Ureter (tissue), 1 donor: ENCODE measurements around the gene PARN. TPM values are rescaled to one million over a fixed set of nuclear protein-coding genes. Genes with fewer than 3 reads are reported as not detected.

Experiments
- DNase-seq: peaks from one replicate; pipeline ENCODE4 v3.0.0-alpha.2; 2020; ENCODE audit warnings: low spot score
- total RNA-seq: library from RNA; stranded (reverse); gene quantifications from one replicate; pipeline ENCODE4 v1.2.4, GENCODE V29; 2023
- donor health status: DM: yes; HTN: yes; CAD: no.

The PARN gene
- total RNA-seq, 1 donor from 2014 or later: 53.9 TPM

- no peak for DNase-seq
These were observed 130.9 kb downstream of the PARN start for GRCh38 chr16:14499110-14499509.

DNA sequence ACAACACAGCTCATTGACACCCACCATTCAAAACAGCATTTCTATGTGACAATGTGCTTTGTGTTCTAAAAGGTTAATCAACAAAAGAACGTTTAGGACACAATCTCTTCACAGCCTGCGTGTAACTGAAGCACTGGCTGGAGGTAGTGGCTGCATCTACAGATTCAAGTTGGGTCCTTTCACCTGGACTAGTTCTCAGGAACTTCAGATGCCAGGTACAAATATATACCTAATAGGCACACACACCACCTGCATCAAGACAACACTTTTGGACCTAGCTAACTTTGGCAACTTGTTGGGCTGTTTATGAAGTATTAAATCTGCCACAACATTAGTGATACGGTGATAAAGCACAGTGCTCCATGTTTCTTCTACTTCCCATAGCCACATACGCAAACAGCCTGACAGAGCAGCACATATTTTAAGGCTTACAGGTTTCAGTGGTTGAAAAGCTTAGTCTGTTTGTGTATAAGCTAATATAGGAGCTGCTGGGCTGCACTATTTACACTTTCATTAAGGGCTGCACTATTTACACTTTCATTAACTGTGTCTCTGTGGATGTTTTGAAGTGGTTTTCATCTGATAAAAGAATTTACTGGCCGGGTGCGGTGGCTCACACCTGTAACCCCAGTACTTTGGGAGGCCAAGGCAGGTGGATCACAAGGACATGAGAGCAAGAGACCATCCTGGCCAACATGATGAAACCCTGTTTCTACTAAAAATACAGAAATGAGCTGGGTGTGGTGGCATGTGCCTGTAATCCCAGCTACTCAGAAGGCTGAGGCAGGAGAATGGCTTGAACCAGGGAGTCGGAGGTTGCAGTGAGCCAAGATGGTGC lies 132.6 kb downstream of the PARN start:
- no peak for DNase-seq

DNA sequence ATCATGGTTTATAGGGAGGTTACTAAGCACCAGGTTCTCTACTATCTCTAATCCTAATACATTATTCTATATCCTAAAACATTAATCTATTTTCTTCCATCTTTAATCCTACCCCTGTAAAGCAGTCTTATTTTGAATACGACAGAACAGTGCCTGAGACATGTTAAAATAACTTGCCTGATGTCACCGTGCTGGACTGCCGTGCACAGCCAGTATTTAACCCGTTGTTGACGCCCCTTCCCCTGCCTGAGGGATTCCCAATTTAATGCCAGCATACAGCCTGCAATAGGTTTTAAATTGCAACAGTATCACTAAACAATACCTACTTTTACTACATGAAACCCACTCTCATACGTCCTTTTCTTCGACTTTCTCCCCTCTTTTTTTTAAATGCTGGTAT lies 133.3 kb downstream of the PARN start:
- DNase-seq: no peak

DNA sequence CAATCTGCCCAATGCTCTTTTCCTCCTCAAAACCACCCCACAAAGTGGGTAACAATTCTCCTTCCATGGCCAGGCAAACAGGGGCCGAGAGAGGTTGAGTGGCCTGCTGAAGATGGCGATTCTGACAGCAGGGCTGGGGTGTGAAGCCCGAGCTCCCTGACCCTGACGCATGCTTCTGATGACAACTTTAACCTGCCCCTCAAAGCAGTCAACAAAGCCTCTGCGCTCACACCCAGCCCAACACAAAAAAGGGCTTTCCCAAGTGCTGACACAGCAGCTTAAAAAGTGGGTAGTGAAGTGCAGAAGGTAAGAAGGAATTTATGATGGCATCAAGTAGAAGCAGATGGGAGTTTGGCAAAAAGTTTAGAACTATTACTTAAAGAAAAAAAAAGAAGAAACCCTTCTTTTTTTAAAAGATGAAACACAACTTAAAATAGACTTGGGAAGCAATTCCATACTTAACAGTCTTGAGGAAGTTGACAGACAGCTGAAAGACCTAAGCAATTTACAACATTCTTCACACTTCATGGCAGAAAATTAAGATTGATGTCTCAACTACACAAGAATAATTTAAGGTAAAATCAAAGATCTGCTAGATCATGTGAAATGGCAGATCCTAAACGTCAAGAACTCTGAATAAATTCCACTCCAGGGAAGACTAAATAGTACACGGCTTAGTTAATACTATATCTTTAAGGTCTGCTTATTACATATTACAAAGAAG lies 133.9 kb downstream of the PARN start:
- no peak for DNase-seq

DNA sequence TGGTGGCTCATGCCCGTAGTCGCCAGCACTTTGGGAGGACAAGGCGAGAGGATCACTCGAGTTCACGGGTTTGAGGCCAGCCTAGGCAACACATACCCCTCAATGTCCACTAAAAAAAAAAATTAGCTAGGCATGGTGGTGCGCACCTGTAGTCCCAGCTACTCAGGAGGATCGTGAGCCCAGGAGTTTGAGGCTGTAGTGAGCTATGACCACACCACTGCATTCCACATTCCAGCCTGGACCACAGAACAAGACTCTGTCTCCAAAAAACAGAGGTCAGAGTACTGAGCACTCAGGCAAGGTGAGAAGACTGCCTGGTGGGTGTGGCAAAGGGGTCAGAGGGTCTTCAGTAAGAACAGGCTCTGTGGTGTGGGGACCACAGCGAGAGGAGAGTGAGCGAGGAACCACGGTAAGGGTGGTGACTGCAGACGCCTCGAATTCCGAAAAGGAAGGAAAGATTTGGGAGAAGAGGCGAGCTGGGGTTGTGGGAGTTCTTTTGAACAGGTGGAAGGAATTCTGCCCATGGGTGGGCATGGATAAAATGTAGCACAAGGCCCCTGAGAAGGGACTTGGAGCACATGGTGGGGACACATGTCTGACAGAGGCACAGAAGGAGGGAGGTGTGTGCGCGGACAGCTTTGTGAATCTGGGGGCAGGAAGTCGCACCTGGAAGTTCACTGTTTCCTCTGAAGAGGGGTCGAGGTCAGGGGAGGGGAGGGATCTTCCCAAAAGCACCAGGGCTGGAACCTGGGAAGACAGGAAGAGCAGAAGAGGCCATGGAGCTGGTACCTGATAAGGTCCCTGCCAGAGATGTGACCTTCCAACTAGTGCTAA lies 134.6 kb downstream of the PARN start:
- no peak for DNase-seq

DNA sequence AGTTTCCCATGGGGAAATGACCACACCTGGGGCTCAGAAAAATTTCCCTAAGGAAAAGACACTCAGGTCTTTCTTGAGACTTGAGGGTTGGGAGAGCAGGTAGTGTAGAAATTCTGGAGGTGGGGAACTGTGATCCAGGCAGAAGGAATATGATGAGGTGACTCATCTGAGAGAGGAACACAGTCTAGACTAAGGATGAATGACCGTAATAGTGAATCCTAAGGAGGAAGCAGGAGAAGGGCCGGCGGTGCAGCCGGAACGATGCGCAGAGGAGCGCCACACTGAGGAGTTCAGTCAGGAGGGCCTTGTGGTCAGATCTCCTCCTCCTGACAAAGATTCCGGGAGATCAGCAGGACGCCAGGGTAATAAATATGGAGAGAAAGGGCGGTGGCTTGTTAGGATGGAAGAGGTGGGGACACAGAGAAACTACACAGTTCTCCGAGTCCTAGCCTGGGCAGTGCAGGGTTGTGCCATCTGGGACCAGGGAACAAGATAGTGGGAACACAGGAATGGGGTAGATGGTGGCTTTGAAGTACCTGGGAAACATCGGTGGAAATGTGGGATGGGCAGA lies 135.6 kb downstream of the PARN start:
- DNase-seq: no peak

- DNase-seq: no peak
These were observed 136.3 kb downstream of the PARN start for GRCh38 chr16:14493791-14494190.

DNA sequence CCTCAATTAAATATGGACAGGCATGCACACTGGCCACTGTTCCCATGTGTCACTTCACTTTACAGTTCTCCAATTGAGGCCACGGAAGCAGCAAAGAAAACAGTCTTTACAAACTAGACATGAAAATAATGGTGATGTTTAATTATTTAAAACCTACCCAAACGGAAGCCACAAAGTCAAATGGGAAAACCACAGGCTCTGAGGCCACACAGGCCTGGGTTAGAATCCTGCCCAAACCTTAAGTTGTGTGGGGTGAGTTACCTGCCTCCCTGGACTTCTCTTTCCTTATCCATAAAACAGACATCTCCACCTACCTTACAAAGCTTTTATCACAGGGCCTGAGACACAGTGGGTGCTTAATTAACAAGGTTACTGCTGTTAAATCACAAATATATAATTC lies 137.4 kb downstream of the PARN start:
- no peak for DNase-seq

DNA sequence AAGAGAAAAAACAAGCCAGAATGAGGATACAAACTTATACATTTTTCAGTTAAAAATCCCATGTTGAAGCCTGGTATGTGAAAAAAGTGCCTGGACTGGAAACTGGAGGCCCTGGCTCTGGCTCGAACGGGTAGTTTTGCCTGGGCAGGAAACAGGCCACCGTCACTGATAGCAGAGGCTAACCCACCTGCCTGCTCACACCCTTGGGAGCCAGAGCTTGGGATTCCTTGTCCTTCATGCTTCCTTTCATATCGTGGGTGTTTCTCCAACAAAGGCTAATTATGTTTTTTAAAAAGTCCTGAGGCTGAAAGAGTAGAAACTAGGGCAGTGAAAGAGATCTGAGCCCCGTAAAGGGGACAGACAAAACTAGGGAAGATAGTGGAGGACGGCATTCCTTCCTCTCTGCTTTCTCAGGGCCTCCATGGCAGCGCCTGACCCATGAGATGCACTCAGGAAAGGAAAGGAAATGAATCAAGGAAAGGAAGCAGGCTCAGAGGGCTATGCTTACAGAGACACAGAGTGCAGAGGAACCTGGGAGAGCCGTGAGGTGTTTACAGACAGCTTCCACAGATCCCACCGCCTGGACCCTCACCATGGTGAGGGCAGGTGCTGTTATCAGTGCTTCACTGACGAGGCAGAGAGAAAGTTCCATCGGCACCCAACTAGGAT lies 138.1 kb downstream of the PARN start:
- no peak for DNase-seq

DNA sequence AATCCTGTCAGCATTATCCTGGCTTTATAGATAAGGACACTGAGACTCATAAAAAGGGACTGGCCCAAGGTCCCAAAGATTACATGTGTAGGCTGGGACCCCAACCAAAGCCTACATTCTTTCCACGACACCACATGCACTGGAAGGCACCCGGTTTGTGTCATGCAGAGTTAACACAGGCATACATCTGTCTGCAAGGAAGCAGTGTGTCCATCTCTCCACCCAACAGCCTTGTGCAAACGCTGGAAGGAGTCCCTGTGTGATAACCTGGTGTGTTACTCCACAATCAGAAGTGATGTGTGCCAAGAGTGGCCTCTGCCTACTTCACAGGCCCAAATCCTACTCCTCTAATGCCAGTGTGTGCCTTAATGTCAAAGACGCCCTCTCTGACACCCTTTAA lies 139.8 kb downstream of the PARN start:
- DNase-seq: no peak

- DNase-seq: no peak
These were observed 140.6 kb downstream of the PARN start for GRCh38 chr16:14489460-14489859.

- no peak for DNase-seq
These were observed 142.5 kb downstream of the PARN start for GRCh38 chr16:14487579-14487978.

GRCh38 chr16:14486520-14487303 lies 143.3 kb downstream of the PARN start:
- peak; percentile 89 for DNase-seq

- no peak for DNase-seq
These were observed 144.1 kb downstream of the PARN start for GRCh38 chr16:14485811-14486519.

- no peak for DNase-seq
These were observed 144.9 kb downstream of the PARN start for GRCh38 chr16:14485121-14485551.

DNA sequence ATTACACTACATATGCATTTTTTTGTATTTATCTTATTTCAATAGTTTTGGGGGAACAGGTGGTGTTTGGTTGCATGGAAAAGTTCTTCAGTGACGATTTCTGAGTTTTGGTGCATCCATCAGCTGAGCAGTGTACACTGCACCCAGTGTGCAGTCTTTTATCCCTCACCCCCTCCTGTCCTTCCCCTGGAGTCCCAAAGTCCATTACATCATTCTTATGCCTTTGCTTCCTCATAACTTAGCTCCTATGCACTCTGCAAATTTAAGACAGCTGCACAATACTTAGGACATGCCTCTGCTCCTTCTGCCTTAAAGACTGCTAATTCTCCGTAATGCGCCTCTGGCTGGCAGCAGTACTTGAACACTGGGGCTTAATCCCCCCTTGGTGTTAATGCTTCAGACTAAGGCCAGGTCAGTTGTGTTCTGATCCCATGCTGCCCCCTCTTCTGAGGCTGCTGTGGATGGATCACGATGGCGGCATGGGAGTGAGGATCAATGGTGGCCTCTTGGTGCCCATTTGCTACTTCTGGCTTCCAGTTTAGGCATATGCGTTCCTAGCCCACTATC lies 146.2 kb downstream of the PARN start:
- no peak for DNase-seq

DNA sequence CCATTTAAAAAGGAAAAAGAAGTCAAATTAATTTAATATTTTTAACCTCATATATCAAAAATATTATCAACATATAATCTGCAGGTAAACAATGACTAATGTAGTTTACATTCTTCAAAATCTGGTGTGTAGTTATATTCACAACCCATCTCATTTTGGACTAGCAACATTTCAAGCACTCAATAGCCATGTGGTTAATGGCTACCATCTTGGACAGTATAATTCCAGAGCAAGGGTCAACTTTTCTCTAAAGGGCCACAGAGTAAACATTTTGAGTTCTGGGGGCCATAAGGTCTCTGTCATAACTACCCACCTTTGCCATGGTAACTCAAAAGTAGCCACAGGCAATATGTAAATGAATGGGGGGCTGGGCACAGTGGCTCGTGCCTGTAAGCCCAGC lies 153.9 kb downstream of the PARN start:
- DNase-seq: no peak

GRCh38 chr16:14475370-14476139 lies 154.5 kb downstream of the PARN start:
- DNase-seq: peak; percentile 53

DNA sequence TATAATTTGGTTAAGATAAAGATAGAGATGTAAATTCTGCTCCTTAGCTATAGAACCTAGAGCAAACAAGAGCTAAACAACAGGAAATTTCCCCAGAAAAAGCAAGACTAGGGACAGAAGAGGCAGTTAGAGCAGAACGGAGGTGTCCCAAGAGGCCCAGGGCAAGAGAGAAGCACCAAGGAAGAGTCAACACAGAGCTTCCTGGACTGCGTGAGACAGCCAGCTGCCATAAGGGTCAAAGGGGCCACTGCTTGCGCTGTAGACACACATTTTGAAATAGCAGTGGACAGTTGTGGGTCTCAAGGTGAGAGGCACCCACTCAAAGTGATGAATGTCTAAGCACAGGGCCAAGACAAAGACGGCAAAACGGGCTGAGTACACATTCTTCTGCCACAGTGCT lies 156.6 kb downstream of the PARN start:
- DNase-seq: no peak
